ENCODE measurements around the gene SEC14L3.
"Not testable (repeated sequence)": the region's sequence is repeated elsewhere in the genome, so short reads cannot be mapped to it uniquely, and the experiment has no call there.

The SEC14L3 gene

DNA sequence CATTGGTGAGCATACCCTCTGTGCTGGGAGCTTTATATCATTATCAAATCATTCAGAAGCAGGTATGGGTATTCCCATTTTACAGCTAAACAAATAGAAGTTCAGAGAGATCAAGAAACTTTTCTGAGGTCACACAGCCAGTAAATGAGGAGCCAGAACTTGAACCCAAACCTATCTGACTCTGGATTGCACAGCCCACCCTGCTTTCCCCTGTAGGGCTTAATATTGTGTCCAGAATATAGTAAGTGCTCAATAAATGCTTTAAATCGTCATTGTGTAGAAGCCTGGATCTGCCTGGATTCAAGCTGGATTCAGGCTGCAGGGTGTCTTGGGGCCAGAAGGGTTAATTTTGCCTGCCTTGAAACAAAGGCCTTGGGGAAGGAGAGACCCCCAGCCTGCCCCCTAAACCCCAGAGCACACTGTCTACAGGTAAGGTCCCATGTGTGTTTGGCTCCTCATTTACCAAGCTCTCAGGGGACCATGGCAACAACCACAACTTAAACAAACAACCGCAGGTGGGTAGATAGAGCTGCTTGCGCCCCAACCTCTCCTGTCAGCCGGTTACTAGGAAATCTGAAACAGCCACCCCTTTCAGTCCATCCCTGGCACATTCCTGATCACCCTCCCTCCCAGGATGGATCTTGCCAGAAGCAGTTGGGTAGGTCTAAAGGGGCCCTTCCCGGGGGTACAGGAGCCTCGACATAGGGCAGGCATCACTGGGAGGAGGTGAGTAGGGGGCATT lies 3.0 kb upstream of the SEC14L3 start:
- no peak overlapping the region for H2AFZ ChIP-seq (ENCODE audit: low read depth, low read length)
- no peaks in the 10 kb centered on the region for H3K9me3 ChIP-seq (ENCODE audit: low read length)
- H3K4me3 ChIP-seq (ENCODE audit: low read length) = no peak overlapping the region
- H3K27me3 ChIP-seq (ENCODE audit: insufficient read depth, low read length) = peaks cover 22% of the 10 kb centered on the region
- H3K36me3 ChIP-seq (ENCODE audit: insufficient read depth, low read length) = no peaks in the 10 kb centered on the region
- no peaks in the 10 kb centered on the region for H3K4me1 ChIP-seq (ENCODE audit: insufficient read depth, low read length)

DNA sequence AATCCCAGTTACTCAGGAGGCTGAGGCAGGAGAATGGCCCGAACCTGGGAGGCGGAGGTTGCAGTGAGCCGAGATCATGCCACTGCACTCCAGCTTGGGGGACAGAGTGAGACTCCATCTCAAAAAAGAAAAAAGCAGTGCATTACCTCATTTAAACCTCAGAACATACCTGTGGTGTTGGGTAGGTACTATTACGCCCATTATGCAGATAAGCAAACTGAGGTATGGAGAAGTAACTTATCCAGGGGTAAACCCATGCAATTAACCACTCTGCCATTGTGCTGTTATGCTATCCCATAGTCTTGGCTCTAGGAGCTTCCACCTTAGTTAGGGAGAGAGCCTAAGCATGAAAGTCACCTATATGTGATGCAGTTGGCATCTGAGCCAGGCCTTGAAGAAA lies 2.3 kb upstream of the SEC14L3 start:
- H3K27me3 ChIP-seq (ENCODE audit: insufficient read depth, low read length) = peaks cover 22% of the 10 kb centered on the region
- no peak overlapping the region for H3K4me3 ChIP-seq (ENCODE audit: low read length)
- no peaks in the 10 kb centered on the region for H3K9me3 ChIP-seq (ENCODE audit: low read length)
- no peaks in the 10 kb centered on the region for H3K36me3 ChIP-seq (ENCODE audit: insufficient read depth, low read length)
- no peaks in the 10 kb centered on the region for H3K4me1 ChIP-seq (ENCODE audit: insufficient read depth, low read length)
- H2AFZ ChIP-seq (ENCODE audit: low read depth, low read length) = no peak overlapping the region

DNA sequence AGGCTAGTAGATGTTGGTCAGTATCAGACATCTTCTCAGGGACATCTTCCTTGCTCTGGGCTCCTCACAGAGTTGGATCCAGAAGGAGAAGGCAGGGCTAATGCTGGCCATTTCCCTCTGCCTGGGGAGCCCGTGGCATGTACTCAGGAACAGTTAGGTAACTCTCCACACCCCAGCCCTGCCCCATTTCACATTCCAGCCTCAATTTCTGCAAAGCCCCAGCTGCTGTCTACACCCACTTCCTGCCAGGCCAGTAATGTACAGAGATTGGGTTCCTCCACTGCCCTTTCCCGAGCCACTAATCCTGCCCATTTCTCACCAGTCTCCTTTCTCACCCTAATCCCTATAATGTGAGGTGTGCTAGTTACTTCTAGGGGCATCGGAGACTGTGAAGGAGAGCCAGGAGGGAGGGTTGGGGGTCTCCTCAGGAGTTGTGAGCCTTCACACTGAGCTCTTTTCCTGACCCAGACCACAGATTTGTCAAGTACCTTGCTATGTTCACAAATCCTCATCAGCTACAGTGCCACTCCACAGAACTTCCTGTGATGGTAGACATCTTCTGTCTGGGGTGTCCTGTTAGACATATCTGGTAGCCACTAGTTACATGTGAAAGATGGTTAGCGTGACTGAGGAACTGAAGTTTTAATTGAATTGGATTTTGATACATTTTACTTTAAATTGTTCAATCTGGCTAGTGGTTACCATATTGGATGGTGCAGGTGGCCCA lies 1.3 kb upstream of the SEC14L3 start:
- Histone ChIP-seq H3K4me1 (ENCODE audit: insufficient read depth, low read length) (no peaks in the 10 kb centered on the region), H3K36me3 (ENCODE audit: insufficient read depth, low read length) (no peaks in the 10 kb centered on the region), H3K4me3 (ENCODE audit: low read length) (no peak overlapping the region), H3K9me3 (ENCODE audit: low read length) (no peaks in the 10 kb centered on the region), H3K27me3 (ENCODE audit: insufficient read depth, low read length) (peaks cover 16% of the 10 kb centered on the region), H2AFZ (ENCODE audit: low read depth, low read length) (no peak overlapping the region)

DNA sequence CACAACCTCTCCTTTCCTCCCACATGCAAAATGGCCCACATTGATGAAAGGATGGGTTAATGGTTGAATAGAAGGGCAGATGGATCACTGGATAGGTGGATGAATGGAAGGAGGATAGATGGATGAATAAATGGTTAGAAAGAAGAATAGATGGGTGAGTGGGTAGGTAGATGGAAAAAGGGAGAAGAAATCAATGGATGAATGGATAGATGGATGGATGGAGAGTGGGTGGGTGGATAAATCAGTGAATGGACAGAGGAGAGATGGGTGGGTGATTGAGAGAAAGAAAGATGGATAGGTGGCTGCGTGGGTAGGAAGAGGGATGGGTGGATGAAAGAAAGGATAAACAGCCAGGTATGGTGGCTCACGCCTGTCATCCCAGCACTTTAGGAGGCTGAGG lies 1.2 kb downstream of the SEC14L3 start:
- Histone ChIP-seq H3K36me3 (ENCODE audit: insufficient read depth, low read length) (no peaks in the 10 kb centered on the region), H3K9me3 (ENCODE audit: low read length) (no peaks in the 10 kb centered on the region), H3K4me3 (ENCODE audit: low read length) (no peak overlapping the region), H2AFZ (ENCODE audit: low read depth, low read length) (no peak overlapping the region), H3K4me1 (ENCODE audit: insufficient read depth, low read length) (no peaks in the 10 kb centered on the region), H3K27me3 (ENCODE audit: insufficient read depth, low read length) (peaks cover 13% of the 10 kb centered on the region)

DNA sequence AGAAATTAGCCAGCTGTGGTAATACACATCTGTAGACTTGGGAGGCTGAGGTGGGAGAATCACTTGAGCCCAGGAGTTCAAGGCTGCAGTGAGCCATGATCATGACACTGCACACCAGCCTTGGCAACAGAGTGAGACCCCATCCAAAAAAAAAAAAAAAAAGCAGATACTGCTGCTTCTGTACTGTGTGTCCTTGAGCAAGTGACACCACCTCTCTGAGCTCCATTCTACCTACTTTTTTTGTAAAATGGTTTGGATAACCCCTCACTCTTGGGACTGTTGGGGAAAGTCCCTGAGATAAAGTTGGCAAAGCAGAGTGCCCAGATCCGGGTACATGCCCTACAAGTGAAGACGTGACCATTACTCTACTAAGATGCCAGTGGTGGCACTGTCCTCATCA lies 2.7 kb downstream of the SEC14L3 start:
- no peaks in the 10 kb centered on the region for H3K36me3 ChIP-seq (ENCODE audit: insufficient read depth, low read length)
- H3K4me1 ChIP-seq (ENCODE audit: insufficient read depth, low read length) = no peaks in the 10 kb centered on the region
- no peaks in the 10 kb centered on the region for H3K9me3 ChIP-seq (ENCODE audit: low read length)
- no peak overlapping the region for H2AFZ ChIP-seq (ENCODE audit: low read depth, low read length)
- peaks cover 13% of the 10 kb centered on the region for H3K27me3 ChIP-seq (ENCODE audit: insufficient read depth, low read length)
- no peak overlapping the region for H3K4me3 ChIP-seq (ENCODE audit: low read length)

DNA sequence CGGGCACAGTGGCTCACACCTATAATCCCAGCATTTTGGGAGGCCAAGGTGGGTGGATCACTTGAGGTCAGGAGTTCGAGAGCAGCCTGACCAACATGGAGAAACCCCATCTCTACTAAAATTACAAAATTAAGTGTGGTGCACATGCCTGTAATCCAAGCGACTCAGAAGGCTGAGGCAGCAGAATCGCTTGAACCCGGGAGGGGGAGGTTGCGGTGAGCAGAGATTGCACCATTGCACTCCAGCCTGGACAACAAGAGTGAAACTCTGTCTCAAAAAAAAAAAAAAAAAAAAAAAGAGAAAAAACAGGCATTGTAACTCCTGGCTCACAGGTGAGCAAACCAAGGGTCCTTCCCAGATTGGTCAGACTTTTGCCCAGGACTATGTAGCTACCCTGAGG lies 11.3 kb downstream of the SEC14L3 start:
- not testable (repeated sequence) for H3K36me3 ChIP-seq (ENCODE audit: insufficient read depth, low read length); H2AFZ ChIP-seq (ENCODE audit: low read depth, low read length); H3K27me3 ChIP-seq (ENCODE audit: insufficient read depth, low read length); H3K4me1 ChIP-seq (ENCODE audit: insufficient read depth, low read length); H3K9me3 ChIP-seq (ENCODE audit: low read length); H3K4me3 ChIP-seq (ENCODE audit: low read length)

DNA sequence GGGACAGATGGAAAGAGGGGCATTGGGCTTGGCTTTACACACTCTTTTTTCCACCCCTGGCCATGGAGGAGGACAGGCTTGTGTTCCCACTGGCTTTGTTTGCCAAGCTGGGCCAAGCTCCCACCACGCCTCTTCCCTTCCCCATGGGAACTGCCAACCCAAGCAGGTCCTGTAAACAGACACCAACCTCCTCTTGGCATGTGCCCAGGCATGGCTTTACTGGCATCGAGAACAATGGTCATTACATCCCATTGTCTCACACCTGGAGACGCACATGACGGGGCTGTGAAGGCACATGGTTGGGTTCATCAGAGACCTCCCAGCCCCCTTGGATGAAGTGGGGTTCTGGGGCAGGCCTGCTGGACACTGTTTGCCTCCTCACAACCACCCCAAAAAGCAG lies 11.7 kb downstream of the SEC14L3 start:
- Histone ChIP-seq H3K27me3 (ENCODE audit: insufficient read depth, low read length) (peaks cover 6% of the 10 kb centered on the region), H3K4me3 (ENCODE audit: low read length) (no peak overlapping the region), H3K4me1 (ENCODE audit: insufficient read depth, low read length) (no peaks in the 10 kb centered on the region), H2AFZ (ENCODE audit: low read depth, low read length) (no peak overlapping the region), H3K36me3 (ENCODE audit: insufficient read depth, low read length) (no peaks in the 10 kb centered on the region), H3K9me3 (ENCODE audit: low read length) (no peaks in the 10 kb centered on the region)

DNA sequence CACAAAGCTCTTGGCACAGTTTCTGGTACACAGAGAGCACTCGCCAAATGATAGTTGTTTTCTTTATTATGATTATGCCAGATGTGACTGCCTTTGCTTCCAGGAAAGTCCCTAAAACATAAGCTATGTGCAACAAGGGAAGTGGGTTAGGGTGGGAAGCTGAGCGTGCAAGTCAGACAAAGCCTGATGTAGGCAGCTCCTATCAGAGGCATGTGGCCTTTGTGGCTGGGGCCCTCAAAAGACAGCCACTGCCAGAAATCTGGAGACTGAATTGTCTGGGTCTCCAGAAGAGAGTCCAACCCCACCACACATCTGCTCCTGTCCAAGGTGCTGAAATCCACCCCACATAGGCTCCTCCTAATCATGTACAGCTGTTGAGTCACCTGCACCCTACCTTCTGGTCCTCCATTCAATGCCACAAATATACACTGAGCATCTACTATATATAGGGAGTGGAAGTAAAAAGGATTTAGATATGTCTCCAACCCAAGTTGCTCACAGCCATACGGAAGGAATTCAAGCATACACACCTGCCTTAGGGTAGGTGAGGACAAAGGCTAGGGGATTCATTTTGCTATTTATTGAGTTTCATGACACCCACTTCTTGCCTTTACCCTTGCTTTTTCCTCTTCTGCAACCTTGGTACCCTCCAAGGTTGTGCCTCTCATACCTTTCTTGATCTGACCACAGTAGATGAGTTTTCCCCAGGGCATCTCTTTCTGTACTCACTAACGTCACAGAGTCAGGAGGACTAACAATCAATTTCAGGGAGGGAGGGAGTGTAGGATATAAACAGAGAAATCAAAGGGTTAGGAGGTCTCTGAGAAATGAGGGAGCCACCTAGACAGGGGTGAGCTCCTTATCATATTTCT lies 12.4 kb downstream of the SEC14L3 start:
- no peaks in the 10 kb centered on the region for H3K9me3 ChIP-seq (ENCODE audit: low read length)
- H3K4me1 ChIP-seq (ENCODE audit: insufficient read depth, low read length) = no peaks in the 10 kb centered on the region
- no peaks in the 10 kb centered on the region for H3K36me3 ChIP-seq (ENCODE audit: insufficient read depth, low read length)
- no peak overlapping the region for H3K4me3 ChIP-seq (ENCODE audit: low read length)
- H3K27me3 ChIP-seq (ENCODE audit: insufficient read depth, low read length) = peaks cover 6% of the 10 kb centered on the region
- no peak overlapping the region for H2AFZ ChIP-seq (ENCODE audit: low read depth, low read length)

DNA sequence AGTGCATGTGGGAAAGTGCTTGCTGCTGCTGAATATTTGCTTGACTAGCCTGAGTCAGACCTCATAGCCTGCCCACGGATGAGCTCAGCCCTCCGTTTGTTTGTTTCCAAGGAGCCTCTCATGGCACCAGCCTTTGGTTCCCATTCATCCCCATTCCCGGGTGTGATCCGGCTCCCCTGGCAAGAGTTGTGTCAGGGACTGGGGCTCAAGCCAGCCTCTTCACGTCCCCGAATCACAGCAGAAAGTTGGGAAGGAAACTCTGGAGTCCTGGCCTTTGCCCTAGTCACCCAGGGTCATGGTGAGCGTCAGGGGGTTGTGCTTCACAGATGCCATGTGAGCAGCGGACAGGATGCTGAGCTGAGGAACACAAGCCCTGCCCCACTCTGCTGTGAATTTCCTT lies 13.8 kb downstream of the SEC14L3 start:
- Histone ChIP-seq H3K27me3 (ENCODE audit: insufficient read depth, low read length) (peaks cover 1% of the 10 kb centered on the region), H3K36me3 (ENCODE audit: insufficient read depth, low read length) (no peaks in the 10 kb centered on the region), H3K4me3 (ENCODE audit: low read length) (no peak overlapping the region), H3K4me1 (ENCODE audit: insufficient read depth, low read length) (no peaks in the 10 kb centered on the region), H3K9me3 (ENCODE audit: low read length) (no peaks in the 10 kb centered on the region), H2AFZ (ENCODE audit: low read depth, low read length) (no peak overlapping the region)

DNA sequence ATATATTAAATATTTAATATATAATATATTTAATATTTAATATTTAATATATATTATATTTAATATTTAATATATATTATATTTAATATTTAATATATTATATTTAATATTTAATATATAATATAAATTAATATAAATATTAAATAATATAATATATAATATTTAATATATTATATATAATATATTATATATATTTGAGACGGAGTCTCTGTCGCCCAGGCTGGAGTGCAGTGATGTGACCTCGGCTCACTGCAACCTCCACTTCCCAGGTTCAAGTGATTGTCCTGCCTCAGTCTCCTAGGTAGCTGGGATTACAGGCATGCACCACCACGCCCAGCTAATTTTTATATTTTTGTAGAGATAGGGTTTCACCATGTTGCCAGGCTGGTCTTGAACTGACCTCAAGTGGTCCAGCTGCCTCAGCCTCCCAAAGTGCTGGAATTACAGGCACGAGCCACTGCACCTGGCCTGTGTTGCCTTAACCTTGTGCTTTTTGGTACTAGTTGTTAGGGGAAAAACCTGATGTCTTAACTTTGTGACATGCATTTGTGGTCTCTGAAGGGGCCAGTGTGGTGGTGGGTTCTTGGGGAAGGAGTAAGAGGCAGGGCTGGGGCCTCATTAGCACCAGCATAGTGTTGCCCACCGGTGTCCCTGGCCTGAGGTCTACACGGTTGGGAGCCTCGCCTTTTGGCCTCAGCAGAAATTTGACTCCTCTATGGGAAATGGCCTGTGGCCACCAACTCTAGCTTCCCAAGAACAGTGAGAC lies 16.6 kb downstream of the SEC14L3 start:
- Histone ChIP-seq H3K36me3 (ENCODE audit: insufficient read depth, low read length) (no peaks in the 10 kb centered on the region), H3K4me3 (ENCODE audit: low read length) (no peak overlapping the region), H3K27me3 (ENCODE audit: insufficient read depth, low read length) (no peaks in the 10 kb centered on the region), H2AFZ (ENCODE audit: low read depth, low read length) (no peak overlapping the region), H3K4me1 (ENCODE audit: insufficient read depth, low read length) (no peaks in the 10 kb centered on the region), H3K9me3 (ENCODE audit: low read length) (no peaks in the 10 kb centered on the region)

DNA sequence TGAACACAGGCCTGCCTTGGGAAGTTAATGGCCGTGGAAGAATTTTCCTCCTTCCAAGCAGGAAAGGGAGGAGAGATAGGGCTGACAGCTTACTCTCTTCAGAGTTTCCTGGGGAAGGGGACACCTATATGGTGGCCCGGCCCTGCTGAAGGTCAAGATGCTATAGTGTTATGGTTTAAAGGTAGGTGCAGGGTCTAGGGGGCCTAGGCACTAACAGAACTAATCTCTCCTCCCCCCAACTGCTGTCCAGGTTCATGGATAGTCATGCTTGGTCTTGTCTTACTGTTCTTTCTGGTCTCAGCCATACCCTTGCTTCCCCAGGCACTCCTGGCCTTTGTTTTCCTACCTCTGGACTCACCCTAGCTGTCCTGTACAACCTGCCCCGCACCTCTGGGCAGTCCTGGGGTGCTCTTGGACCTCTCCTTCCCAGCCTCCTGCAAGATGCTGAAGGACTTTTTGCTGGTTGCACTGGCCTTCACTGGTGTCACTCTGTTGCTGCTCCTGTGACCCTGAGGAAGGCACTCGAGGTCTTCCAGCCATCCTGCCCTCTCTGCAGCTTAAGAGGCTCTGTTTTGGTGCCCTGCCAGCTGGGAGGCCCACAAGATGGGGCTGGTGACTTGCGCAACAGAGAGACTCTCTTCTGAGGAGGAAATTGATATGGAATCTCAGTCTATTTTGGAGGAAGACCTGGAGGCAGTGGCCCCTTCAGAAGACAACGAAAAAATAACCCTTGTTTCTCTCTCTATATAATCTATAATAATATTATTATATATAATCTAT lies 17.9 kb downstream of the SEC14L3 start:
- H3K4me3 ChIP-seq (ENCODE audit: low read length) = no peak overlapping the region

DNA sequence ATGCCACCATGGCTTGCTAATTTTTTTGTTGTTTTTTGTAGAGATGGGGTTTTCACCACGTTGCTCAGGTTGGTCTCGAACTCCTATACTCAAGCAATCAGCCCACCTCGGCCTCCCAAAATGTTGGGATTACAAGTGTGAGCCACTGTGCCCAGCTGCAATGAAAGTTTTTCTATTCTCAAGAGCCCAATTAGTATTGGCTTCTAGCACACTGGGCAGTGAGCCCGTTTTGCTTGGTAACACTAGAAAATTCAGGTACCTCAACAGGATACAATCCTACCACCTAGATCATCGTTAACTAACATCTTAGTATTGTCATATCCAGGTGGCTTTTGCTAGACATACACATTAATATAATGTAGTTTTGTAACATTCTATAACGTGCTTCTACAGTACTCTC lies 19.0 kb downstream of the SEC14L3 start:
- Histone ChIP-seq H2AFZ (ENCODE audit: low read depth, low read length) (no peak overlapping the region), H3K36me3 (ENCODE audit: insufficient read depth, low read length) (no peaks in the 10 kb centered on the region), H3K27me3 (ENCODE audit: insufficient read depth, low read length) (no peaks in the 10 kb centered on the region), H3K4me1 (ENCODE audit: insufficient read depth, low read length) (no peaks in the 10 kb centered on the region), H3K9me3 (ENCODE audit: low read length) (no peaks in the 10 kb centered on the region), H3K4me3 (ENCODE audit: low read length) (no peak overlapping the region)

More for the DNA sequence above, 17.9 kb downstream of the SEC14L3 start:
- no peaks in the 10 kb centered on the region for H3K9me3 ChIP-seq (ENCODE audit: low read length)
- no peak overlapping the region for H2AFZ ChIP-seq (ENCODE audit: low read depth, low read length)
- H3K4me1 ChIP-seq (ENCODE audit: insufficient read depth, low read length) = no peaks in the 10 kb centered on the region
- H3K36me3 ChIP-seq (ENCODE audit: insufficient read depth, low read length) = no peaks in the 10 kb centered on the region
- H3K27me3 ChIP-seq (ENCODE audit: insufficient read depth, low read length) = no peaks in the 10 kb centered on the region
